HCEC 1CT (cell line): ENCODE measurements around the gene HERPUD1.
A peak's percentile ranks its signal among the peaks of the same experiment; 100 is the strongest.
"Not testable (repeated sequence)": the region's sequence is repeated elsewhere in the genome, so short reads cannot be mapped to it uniquely, and the experiment has no call there.

Experiments used
- DNase-seq: peaks from one replicate; pipeline ENCODE4 v3.0.0-alpha.2; 2017

The HERPUD1 gene

GRCh38 chr16:56984639-56985038, 52.7 kb downstream of the HERPUD1 start:
- DNase-seq: no peak

DNA sequence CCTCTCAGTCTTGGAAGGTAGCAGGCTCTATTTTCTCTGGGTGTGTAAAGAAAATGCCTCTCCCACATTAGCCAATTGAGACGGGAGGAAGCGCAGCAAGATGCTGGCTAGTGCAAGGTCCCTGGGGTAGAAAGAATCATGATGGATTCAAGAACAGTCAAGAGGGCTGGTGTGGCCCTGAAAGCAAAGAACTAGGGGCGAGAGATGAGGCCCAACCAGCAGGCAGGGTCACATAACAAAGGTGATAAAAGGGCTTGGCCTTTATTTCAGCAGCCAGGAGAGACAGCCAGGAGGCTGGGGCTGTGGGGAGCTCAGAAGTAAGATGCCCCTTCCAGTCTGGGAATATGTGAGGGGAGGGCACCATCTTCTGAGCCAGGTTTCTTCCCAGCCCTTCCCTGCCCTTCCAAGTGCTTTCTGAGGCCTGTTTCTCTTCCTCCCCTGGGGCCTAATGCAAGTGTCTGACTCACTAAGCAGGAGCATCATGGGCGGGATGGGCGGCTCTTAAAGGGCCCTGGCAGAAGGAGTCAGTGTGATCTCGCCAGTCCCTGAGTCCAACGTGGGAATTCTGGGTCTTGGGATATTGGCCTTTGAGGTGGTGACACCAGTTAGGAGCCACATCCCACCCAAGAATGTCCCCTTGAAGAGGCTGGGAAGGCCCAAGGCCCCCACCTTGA, 53.5 kb downstream of the HERPUD1 start:
- peak; percentile 83 for DNase-seq

GRCh38 chr16:56985962-56986360, 54.0 kb downstream of the HERPUD1 start:
- DNase-seq: no peak

GRCh38 chr16:56986361-56986760, 54.4 kb downstream of the HERPUD1 start:
- no peak for DNase-seq

DNA sequence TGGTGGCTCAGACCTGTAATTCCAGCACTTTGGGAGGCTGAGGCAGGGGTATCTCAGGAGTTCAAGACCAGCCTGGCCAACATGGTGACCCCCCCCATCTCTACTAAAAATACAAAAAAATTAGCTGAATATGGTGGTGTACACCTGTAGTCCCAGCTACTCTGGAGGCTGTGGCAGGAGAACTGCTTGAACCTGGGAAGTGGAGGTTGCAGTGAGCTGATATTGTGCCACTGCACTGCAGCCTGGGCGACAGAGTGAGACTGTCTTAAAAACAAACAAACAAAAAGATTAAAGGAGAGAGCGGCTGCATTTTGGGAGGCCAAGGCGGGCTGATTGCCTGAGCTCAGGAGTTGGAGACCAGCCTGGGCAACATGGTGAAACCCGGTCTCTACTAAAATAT, 55.0 kb downstream of the HERPUD1 start:
- not testable (repeated sequence) for DNase-seq

- DNase-seq: no peak
Measured at GRCh38 chr16:56987692-56988091, 55.8 kb downstream of the HERPUD1 start.

GRCh38 chr16:56988161-56988947, 56.4 kb downstream of the HERPUD1 start:
- DNase-seq: peak; percentile 13

GRCh38 chr16:56988948-56989945, 57.3 kb downstream of the HERPUD1 start, which contains the start of gene NLRC5:
NLRC5 (plus strand) TSS chr16:56989557; CDS start chr16:57020713, 31,156 bp downstream.
- peak; percentile 80 for DNase-seq

DNA sequence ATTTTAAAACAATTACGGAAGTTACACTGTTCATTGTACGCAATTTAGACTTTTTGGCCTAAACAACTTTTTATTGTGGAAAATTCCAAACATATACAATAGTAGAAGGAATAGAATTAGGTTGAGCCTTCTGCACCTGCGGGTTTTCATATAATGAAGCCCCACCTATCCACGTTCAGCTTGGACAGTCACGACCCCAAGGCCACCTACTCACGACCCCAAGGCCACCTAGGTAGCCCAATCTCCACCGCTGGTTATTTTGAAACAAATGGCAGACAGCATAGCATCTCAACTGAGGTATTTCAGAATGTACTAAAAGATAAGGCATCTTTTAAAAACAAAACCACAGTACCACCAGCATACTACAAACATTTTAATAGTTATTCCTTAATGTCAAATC, 58.0 kb downstream of the HERPUD1 start:
- no peak for DNase-seq

- no peak for DNase-seq
Measured at GRCh38 chr16:56990407-56991286, 58.7 kb downstream of the HERPUD1 start.

GRCh38 chr16:56992431-56992830, 60.5 kb downstream of the HERPUD1 start:
- not testable (repeated sequence) for DNase-seq

- DNase-seq: no peak
Measured at GRCh38 chr16:56993204-56993603, 61.3 kb downstream of the HERPUD1 start.

DNA sequence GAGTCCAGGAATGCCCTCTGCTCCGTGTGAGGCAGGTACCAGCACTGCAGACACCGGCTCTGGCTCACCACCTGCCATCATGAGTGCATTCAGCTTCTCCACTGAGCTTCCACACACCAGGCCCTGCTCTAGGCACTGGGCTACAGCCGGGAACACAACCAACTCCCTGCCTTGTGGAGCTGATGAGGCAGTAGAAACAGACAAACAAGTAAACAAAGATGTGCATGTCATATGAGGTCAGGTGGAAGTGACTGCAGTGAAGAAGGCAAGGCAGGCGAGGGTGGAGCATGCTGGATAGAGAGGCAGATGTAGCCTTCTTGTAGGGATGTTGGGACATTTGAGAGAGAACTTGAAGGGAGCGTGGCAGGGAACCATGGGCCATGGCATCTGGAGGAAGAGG, 62.4 kb downstream of the HERPUD1 start:
- DNase-seq: no peak
